Common myeloid progenitor, CD34-positive (primary cell): ENCODE data around the gene CCDC159.
A peak's percentile ranks its signal among the peaks of the same experiment; 100 is the strongest.
"Not testable (repeated sequence)": the region's sequence is repeated elsewhere in the genome, so short reads cannot be mapped to it uniquely, and the experiment has no call there.

Experiments used
- CTCF ChIA-PET: fragments of 350-600 bp; sonication (Branson Sonifier 250); formaldehyde crosslinking; loops from one replicate; lab custom pipeline; 2021; ENCODE audit warnings: antibody characterized with exemption; lab: Charles Lee
- POLR2A ChIA-PET: fragments of 350-600 bp; sonication (Branson Sonifier 250); formaldehyde crosslinking; loops from one replicate; lab custom pipeline; 2021; ENCODE audit warnings: antibody characterized with exemption; lab: Charles Lee
- DNase-seq, 3 donors: peaks; one replicate each; pipeline versions ENCODE4 v3.0.0 to v3.0.0-alpha.2; 2013
- H3K27ac ChIP-seq, 2 experiments: 1 replicate in 1 of 2; 2 replicates in 1 of 2; pipeline ENCODE4 v1.7.0; 2013; ENCODE audit warnings: inconsistent platforms in 2 of 2, low read length in 2 of 2, mild to moderate bottlenecking in 2 of 2, low read depth in 1 of 2, moderate library complexity in 1 of 2; ENCODE audit not compliant: severe bottlenecking in 2 of 2, insufficient read depth in 1 of 2, poor library complexity in 1 of 2
- H3K27me3 ChIP-seq, 5 experiments: replicated peaks in 2 of 5; 1 replicate in 3 of 5; 2 replicates in 2 of 5; pipeline versions ENCODE4 v1.6.1 to v1.7.0; 2013; ENCODE audit warnings: low read length in 4 of 5, mild to moderate bottlenecking in 2 of 5, moderate library complexity in 2 of 5, inconsistent platforms in 1 of 5; ENCODE audit not compliant: insufficient read depth in 5 of 5, control insufficient read depth in 4 of 5
- H3K36me3 ChIP-seq, 4 experiments: 1 replicate in 2 of 4; 2 replicates in 2 of 4; pipeline versions ENCODE4 v1.6.1 to v1.7.0; 2013; ENCODE audit warnings: low read length in 3 of 4, control low read depth in 1 of 4, mild to moderate bottlenecking in 1 of 4; ENCODE audit not compliant: control insufficient read depth in 4 of 4, insufficient read depth in 4 of 4
- H3K4me1 ChIP-seq, 4 experiments: 1 replicate in 3 of 4; 2 replicates in 1 of 4; pipeline versions ENCODE4 v1.6.1 to v1.7.1; 2013; ENCODE audit warnings: low read length in 3 of 4, mild to moderate bottlenecking in 3 of 4, control low read depth in 1 of 4, inconsistent platforms in 1 of 4, moderate library complexity in 1 of 4; ENCODE audit not compliant: control insufficient read depth in 4 of 4, insufficient read depth in 4 of 4; ENCODE audit errors: control extremely low read depth in 1 of 4
- H3K4me3 ChIP-seq, 7 experiments: 1 replicate in 4 of 7; 2 replicates in 3 of 7; pipeline versions ENCODE4 v1.5.1 to v1.7.0; 2013; ENCODE audit warnings: mild to moderate bottlenecking in 7 of 7, low read length in 6 of 7, moderate library complexity in 6 of 7, inconsistent platforms in 2 of 7, low read depth in 2 of 7, control low read depth in 1 of 7; ENCODE audit not compliant: insufficient read depth in 4 of 7, control insufficient read depth in 1 of 7; ENCODE audit errors: extremely low read depth in 1 of 7
- H3K9me3 ChIP-seq, 5 experiments: 1 replicate in 4 of 5; 2 replicates in 1 of 5; pipeline versions ENCODE4 v1.6.1 to v1.7.1; 2013; ENCODE audit warnings: low read length in 4 of 5, mild to moderate bottlenecking in 2 of 5, inconsistent platforms in 1 of 5, low read depth in 1 of 5, moderate library complexity in 1 of 5; ENCODE audit not compliant: control insufficient read depth in 4 of 5, insufficient read depth in 2 of 5; ENCODE audit errors: control extremely low read depth in 1 of 5
- WGBS: methylation state at CpG from one replicate; pipeline ENCODE4 v1.1.5; 2013; ENCODE audit not compliant: insufficient coverage; 5-methylcytosine and 5-hydroxymethylcytosine counted together

Gene CCDC159

GRCh38 chr19:11345122-11345803, 1.1 kb upstream of the CCDC159 start:
- no peak for DNase-seq
- H3K36me3 ChIP-seq = peaks cover 0 to 10% (median 4%) of the 10 kb centered on the region in 4 experiments
- 30% methylated on average over 4 of the region's 15 CpGs for WGBS
- peaks cover 0 to 7% (median 5%) of the 10 kb centered on the region in 5 experiments for H3K9me3 ChIP-seq
- H3K4me3 ChIP-seq = peak overlapping the region; percentile 51 to 92 (median 78)
- peaks cover 7 to 47% (median 41%) of the 10 kb centered on the region in 4 experiments for H3K4me1 ChIP-seq
- ChIA-PET CTCF (interaction anchor here (1.0 to 2.2 kb wide), 9 partner anchors 9 to 51 kb away, joined by 3 to 11 read pairs (median 5); partner anchors contain the start of genes SWSAP1 and TSPAN16), POLR2A (interaction anchor here (1.0 to 1.1 kb wide), 2 partner anchors 13 to 22 kb away, joined by 3 to 4 read pairs; no protein-coding TSS in a partner anchor)
- H3K27ac ChIP-seq = peak overlapping the region; percentile 72 to 89
- no peaks in the 10 kb centered on the region for H3K27me3 ChIP-seq

DNA sequence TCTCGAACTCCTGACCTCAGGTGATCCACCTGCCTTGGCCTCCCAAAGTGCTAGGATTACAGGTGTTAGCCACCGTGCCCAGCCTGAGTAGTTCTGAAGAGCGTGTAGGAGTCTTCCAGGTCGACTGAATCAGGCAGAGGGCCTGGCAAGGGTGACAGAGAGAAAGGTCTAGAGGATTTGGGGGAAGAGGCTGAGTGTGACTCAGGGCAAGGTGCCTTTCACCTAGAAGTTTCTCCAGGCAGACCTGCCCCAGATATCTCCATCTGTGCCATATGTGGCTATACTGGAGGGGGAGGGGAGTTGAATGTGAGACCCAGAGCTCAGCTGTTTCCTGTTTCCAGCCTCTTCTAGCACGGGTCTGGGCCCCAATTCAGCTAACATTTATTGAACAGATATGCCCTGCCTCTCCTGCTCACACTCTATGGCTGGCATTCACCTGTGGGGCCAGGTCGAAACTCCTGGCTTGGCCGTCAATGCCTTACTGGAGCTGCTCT, 1.3 kb downstream of the CCDC159 start:
- H3K4me1 ChIP-seq = peaks cover 7 to 47% (median 41%) of the 10 kb centered on the region in 4 experiments
- H3K9me3 ChIP-seq = peaks cover 0 to 7% (median 5%) of the 10 kb centered on the region in 5 experiments
- ChIA-PET POLR2A (interaction anchor here (0.6 to 0.9 kb wide), 2 partner anchors 28 to 1702 kb away, joined by 3 to 5 read pairs; no protein-coding TSS in a partner anchor), CTCF (interaction anchor here (1.0 to 1.9 kb wide), 2 partner anchors 10 to 30 kb away, joined by 3 to 4 read pairs; no protein-coding TSS in a partner anchor)
- DNase-seq = peak in 2 of 3 donors; percentile 29 to 42
- 74% methylated on average over 6 of the region's 7 CpGs for WGBS
- H3K27ac ChIP-seq = no peak overlapping the region
- H3K27me3 ChIP-seq = no peaks in the 10 kb centered on the region
- H3K4me3 ChIP-seq = no peak overlapping the region
- H3K36me3 ChIP-seq = peaks cover 0 to 5% (median 0%) of the 10 kb centered on the region in 4 experiments

DNA sequence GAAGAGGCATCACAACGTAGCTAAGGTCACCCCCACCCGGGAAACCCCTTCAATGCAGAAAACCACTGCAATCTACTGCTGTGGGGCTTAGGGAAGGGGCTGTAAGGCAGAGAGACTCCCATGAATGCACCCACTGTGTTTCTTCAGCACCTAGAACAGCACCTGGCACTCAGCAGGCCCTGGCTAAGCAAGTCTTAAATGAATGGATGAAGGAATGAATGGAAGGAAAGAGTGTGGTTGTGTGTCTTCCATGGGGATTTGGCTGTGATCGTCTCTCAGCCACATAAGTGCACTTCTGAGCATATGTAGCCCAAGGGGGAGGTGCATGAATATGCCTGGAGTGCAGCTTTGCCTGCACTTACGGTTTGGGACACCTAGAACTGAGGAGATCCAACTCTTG, 2.9 kb downstream of the CCDC159 start:
- POLR2A ChIA-PET = no interaction called here
- no peak overlapping the region for H3K4me3 ChIP-seq
- peaks cover 0 to 2% (median 0%) of the 10 kb centered on the region in 4 experiments for H3K36me3 ChIP-seq
- peaks cover 0 to 7% (median 5%) of the 10 kb centered on the region in 5 experiments for H3K9me3 ChIP-seq
- CTCF ChIA-PET = interaction anchor here (0.8 to 1.9 kb wide), 2 partner anchors 19 to 31 kb away, joined by 3 to 5 read pairs; no protein-coding TSS in a partner anchor
- no peak overlapping the region for H3K27ac ChIP-seq
- no peak for DNase-seq
- no peaks in the 10 kb centered on the region for H3K27me3 ChIP-seq
- H3K4me1 ChIP-seq = peaks cover 5 to 33% (median 30%) of the 10 kb centered on the region in 4 experiments
- 100% methylated on average over 1 of the region's 4 CpGs for WGBS

GRCh38 chr19:11354102-11354501, 7.8 kb downstream of the CCDC159 start:
- POLR2A ChIA-PET, H3K9me3 ChIP-seq, H3K27me3 ChIP-seq, DNase-seq, H3K27ac ChIP-seq, H3K36me3 ChIP-seq, CTCF ChIA-PET, H3K4me3 ChIP-seq: not testable (repeated sequence)
- peaks cover 0 to 23% (median 11%) of the 10 kb centered on the region in 4 experiments for H3K4me1 ChIP-seq
- 98% methylated on average over 4 of the region's 4 CpGs for WGBS

DNA sequence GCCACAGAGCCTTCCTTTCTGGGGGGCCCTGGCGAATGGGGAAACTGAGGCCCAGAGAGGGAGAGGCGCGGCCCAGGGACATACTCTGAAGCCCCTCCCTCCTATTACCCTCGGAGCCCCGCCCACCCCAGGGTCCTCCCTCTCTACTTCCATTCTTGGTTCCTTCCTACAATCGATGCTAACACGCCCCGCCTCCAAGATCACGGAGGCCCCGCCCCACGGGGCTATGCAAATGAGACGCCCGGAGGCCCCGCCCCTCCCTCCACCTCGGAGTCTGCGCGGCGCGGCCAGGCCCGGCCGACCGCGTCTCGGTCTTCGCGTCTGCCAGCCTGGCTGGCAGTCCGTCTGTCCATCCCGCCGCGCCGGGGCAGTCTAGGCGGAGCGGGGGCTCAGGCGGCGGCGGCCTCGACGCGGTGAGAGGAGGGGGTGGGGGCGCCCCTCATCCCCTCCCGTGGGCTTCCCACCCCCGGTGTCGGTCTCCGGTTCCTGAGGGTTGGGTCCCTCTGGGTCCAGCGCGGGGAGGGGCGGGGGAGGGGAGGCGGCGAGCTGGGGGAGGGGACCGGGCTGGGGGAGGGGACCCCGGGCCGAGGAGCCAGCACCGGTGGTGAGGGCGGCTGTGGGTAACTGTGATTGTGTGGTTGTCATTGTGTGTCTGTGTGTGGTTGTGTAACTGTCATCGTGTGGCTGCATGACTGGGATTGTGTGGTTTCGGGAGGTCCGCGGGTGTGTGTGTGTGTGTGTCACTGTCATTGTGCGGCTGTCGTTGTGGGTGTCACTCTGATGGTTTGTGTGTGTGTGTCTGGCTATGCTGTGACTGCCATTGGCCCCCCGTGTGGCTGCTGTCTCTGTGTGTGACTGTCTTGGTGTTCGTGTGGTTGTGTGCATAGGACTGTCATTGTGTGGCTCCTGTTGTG, 9.1 kb downstream of the CCDC159 start, which contains the start of gene PLPPR2:
Gene PLPPR2, plus strand, starts transcription at position 273 of the 914 bp plus-strand sequence. CDS start 2,242 bp downstream, outside the sequence.
- no peak within 1 kb of the TSS for H3K27ac ChIP-seq
- CTCF ChIA-PET = no interaction called here
- peak; percentile 86 to 88 (median 88) for DNase-seq
- H3K27me3 ChIP-seq = no peaks in the 10 kb centered on the region
- peak within 1 kb of the TSS in 4 of 7 experiments; percentile 16 to 71 (median 44) for H3K4me3 ChIP-seq
- 5% methylated on average over 35 of the region's 62 CpGs for WGBS
- peaks cover 0 to 23% (median 11%) of the 10 kb centered on the region in 4 experiments for H3K4me1 ChIP-seq
- POLR2A ChIA-PET = no interaction called here
- H3K9me3 ChIP-seq = no peaks in the 10 kb centered on the region
- H3K36me3 ChIP-seq = peaks cover 0 to 3% (median 0%) of the 10 kb centered on the region in 4 experiments

GRCh38 chr19:11356074-11356397, 9.7 kb downstream of the CCDC159 start:
- Histone ChIP-seq H3K4me3 (peak overlapping the region in 3 of 7 experiments; percentile 11 to 71 (median 61)), H3K4me1 (peaks cover 0 to 23% (median 11%) of the 10 kb centered on the region in 4 experiments), H3K36me3 (peaks cover 0 to 3% (median 0%) of the 10 kb centered on the region in 4 experiments), H3K9me3 (no peaks in the 10 kb centered on the region), H3K27ac (no peak overlapping the region), H3K27me3 (no peaks in the 10 kb centered on the region)
- ChIA-PET POLR2A (no interaction called here), CTCF (no interaction called here)
- DNase-seq = no peak
- WGBS = 100% methylated on average over 3 of the region's 6 CpGs
